Activated CD4-positive, alpha-beta memory T cell treated with anti-CD3 and anti-CD28 coated beads, Interleukin-2, amount 10 ng/mL, durations not matched to agents 7 days and 5 days (primary cell): Measurements from ENCODE around the gene ATP10A. TPM values are rescaled to one million over a fixed set of nuclear protein-coding genes. Genes with fewer than 3 reads are reported as not detected.

ENCODE experiments used
- CTCF ChIA-PET: fragments of 350-600 bp; sonication (Branson Sonifier 250); formaldehyde crosslinking; loops from one replicate; lab custom pipeline; 2021; ENCODE audit warnings: antibody characterized with exemption, inconsistent platforms; lab: Charles Lee
- POLR2A ChIA-PET: fragments of 350-600 bp; sonication (Branson Sonifier 250); formaldehyde crosslinking; loops from one replicate; lab custom pipeline; 2021; ENCODE audit warnings: antibody characterized with exemption; lab: Charles Lee
- DNase-seq: peaks from one replicate; pipeline ENCODE4 v3.0.0-alpha.2; 2020
- H3K27ac Mint-ChIP-seq: one replicate; pipeline ENCODE4 v1.8.0; 2021; ENCODE audit warnings: mild to moderate bottlenecking, mixed read lengths
- H3K27me3 Mint-ChIP-seq: one replicate; pipeline ENCODE4 v1.8.0; 2021; ENCODE audit warnings: mixed read lengths
- H3K36me3 Mint-ChIP-seq: one replicate; pipeline ENCODE4 v1.8.0; 2021; ENCODE audit warnings: low read depth, mixed read lengths
- H3K4me1 Mint-ChIP-seq: one replicate; pipeline ENCODE4 v1.8.0; 2021; ENCODE audit warnings: mixed read lengths
- H3K4me3 Mint-ChIP-seq: one replicate; pipeline ENCODE4 v1.8.0; 2021; ENCODE audit warnings: mild to moderate bottlenecking, mixed read lengths
- H3K9me3 Mint-ChIP-seq: one replicate; pipeline ENCODE4 v1.8.0; 2021; ENCODE audit warnings: mixed read lengths
- total RNA-seq, 2 experiments: library from RNA; stranded (reverse); gene quantifications; one replicate each; pipeline ENCODE4 v1.2.3, GENCODE V29; 2021

ATP10A gene
- total RNA-seq, 2 experiments from 2014 or later, result 35.8 to 36.5 TPM

GRCh38 chr15:25691544-25692430, 171.3 kb downstream of the ATP10A start:
- H3K27ac Mint-ChIP-seq, result no peak overlapping the region
- peaks cover 35% of the 10 kb centered on the region for H3K36me3 Mint-ChIP-seq
- H3K4me3 Mint-ChIP-seq, result no peak overlapping the region
- no peaks in the 10 kb centered on the region for H3K4me1 Mint-ChIP-seq
- no peak for DNase-seq
- POLR2A ChIA-PET, result no interaction called here
- H3K27me3 Mint-ChIP-seq, result no peaks in the 10 kb centered on the region
- H3K9me3 Mint-ChIP-seq, result no peaks in the 10 kb centered on the region
- CTCF ChIA-PET, result interaction anchor here (1.1 kb wide), 1 partner anchor 240 kb away, joined by 3 read pairs; no protein-coding TSS in a partner anchor

DNA sequence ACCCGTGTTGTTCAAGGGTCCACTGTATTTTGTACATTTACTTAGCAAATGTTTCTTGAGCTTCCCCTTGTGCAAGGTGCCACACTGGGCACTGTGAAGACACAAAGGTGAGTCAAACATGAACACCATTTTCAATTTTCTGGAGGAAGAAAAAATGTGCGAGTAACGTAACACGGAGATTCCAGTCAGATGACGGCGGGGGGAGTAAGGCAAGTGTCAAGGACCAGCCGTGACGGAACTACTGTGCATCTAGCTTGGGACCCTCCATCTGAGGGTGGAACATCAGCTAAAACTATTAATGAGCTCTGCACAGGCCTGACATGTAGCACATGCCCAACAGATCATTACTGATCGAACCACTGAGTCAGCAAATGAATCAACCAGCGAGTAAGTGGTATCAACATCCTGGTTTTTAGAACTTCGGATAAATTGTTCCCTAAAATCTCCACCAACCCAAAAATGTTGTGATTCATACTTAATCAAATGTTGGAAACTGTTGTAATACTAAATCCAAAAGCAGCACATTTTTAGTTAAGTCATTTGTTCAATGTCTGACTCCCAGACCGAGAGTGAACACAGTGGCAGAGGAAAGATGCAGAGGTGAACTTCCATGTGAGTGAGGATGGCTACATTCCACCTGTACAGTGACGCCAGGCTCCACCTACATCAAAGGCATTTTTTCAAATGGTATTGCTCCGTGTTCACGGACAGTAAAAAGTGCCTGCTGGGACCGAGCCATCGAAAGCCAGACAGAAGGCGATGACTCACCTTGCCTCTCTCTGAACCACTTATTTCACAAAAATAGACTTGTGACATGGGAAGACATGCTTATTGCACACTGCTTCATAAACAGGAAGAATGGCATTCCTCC, 172.2 kb downstream of the ATP10A start:
- H3K27me3 Mint-ChIP-seq, result no peaks in the 10 kb centered on the region
- no peaks in the 10 kb centered on the region for H3K4me1 Mint-ChIP-seq
- no peak overlapping the region for H3K27ac Mint-ChIP-seq
- POLR2A ChIA-PET, result no interaction called here
- peaks cover 37% of the 10 kb centered on the region for H3K36me3 Mint-ChIP-seq
- no peak for DNase-seq
- CTCF ChIA-PET, result interaction anchor here (1.1 kb wide), 1 partner anchor 241 kb away, joined by 3 read pairs; no protein-coding TSS in a partner anchor
- no peaks in the 10 kb centered on the region for H3K9me3 Mint-ChIP-seq
- H3K4me3 Mint-ChIP-seq, result no peak overlapping the region

DNA sequence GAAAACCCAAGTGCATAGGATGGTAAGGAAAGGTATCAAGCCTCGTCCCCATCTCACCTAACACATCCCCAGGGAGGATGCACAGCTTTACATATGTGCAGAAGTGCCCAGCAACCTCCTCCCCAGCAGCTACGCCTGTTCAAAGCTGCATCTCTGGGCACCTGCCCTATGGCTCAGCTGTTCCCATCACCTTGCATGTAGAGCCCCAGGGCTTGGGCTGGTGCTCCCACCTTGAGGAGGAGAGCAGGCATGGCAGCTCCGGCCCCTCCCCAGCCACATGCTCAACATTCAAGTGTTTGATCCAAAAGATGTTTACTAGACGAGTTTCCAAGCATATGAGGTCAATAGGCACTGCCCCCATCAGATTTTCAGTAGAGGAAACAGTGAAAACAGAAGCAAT, 173.5 kb downstream of the ATP10A start:
- no peaks in the 10 kb centered on the region for H3K4me1 Mint-ChIP-seq
- H3K36me3 Mint-ChIP-seq, result peaks cover 43% of the 10 kb centered on the region
- ChIA-PET CTCF (interaction anchor here (1.5 to 1.8 kb wide), 2 partner anchors 20 to 244 kb away, joined by 4 to 5 read pairs; no protein-coding TSS in a partner anchor), POLR2A (no interaction called here)
- no peaks in the 10 kb centered on the region for H3K9me3 Mint-ChIP-seq
- no peak for DNase-seq
- no peak overlapping the region for H3K27ac Mint-ChIP-seq
- no peak overlapping the region for H3K4me3 Mint-ChIP-seq
- H3K27me3 Mint-ChIP-seq, result no peaks in the 10 kb centered on the region

- Mint-ChIP-seq H3K4me1 (no peaks in the 10 kb centered on the region), H3K9me3 (no peaks in the 10 kb centered on the region), H3K27ac (no peak overlapping the region), H3K27me3 (no peaks in the 10 kb centered on the region), H3K4me3 (no peak overlapping the region), H3K36me3 (peaks cover 48% of the 10 kb centered on the region)
- no peak for DNase-seq
- CTCF ChIA-PET, result interaction anchor here (1.5 to 1.8 kb wide), 2 partner anchors 22 to 245 kb away, joined by 4 to 5 read pairs; no protein-coding TSS in a partner anchor
- POLR2A ChIA-PET, result no interaction called here
Measured at GRCh38 chr15:25688166-25688565, 175.0 kb downstream of the ATP10A start.

- Mint-ChIP-seq H3K27me3 (no peaks in the 10 kb centered on the region), H3K4me3 (no peak overlapping the region), H3K9me3 (no peaks in the 10 kb centered on the region), H3K27ac (no peak overlapping the region), H3K4me1 (no peaks in the 10 kb centered on the region), H3K36me3 (peaks cover 50% of the 10 kb centered on the region)
- DNase-seq, result no peak
- ChIA-PET CTCF (no interaction called here), POLR2A (no interaction called here)
Measured at GRCh38 chr15:25687689-25688088, 175.4 kb downstream of the ATP10A start.

GRCh38 chr15:25687276-25687675, 175.9 kb downstream of the ATP10A start:
- Mint-ChIP-seq H3K27ac (no peak overlapping the region), H3K36me3 (peaks cover 51% of the 10 kb centered on the region)

GRCh38 chr15:25686780-25687179, 176.3 kb downstream of the ATP10A start:
- Mint-ChIP-seq H3K4me3 (no peak overlapping the region), H3K4me1 (no peaks in the 10 kb centered on the region), H3K9me3 (no peaks in the 10 kb centered on the region), H3K27ac (no peak overlapping the region), H3K27me3 (no peaks in the 10 kb centered on the region), H3K36me3 (peaks cover 55% of the 10 kb centered on the region)
- ChIA-PET CTCF (interaction anchor here (0.8 kb wide), 1 partner anchor 31 kb away, joined by 5 read pairs; no protein-coding TSS in a partner anchor), POLR2A (no interaction called here)
- DNase-seq, result no peak

More at GRCh38 chr15:25687276-25687675, 175.9 kb downstream of the ATP10A start:
- ChIA-PET POLR2A (no interaction called here), CTCF (no interaction called here)
- DNase-seq, result no peak
- no peaks in the 10 kb centered on the region for H3K27me3 Mint-ChIP-seq
- no peaks in the 10 kb centered on the region for H3K4me1 Mint-ChIP-seq
- H3K4me3 Mint-ChIP-seq, result no peak overlapping the region
- H3K9me3 Mint-ChIP-seq, result no peaks in the 10 kb centered on the region

- DNase-seq, result no peak
- no peak overlapping the region for H3K27ac Mint-ChIP-seq
- peaks cover 63% of the 10 kb centered on the region for H3K36me3 Mint-ChIP-seq
Measured at GRCh38 chr15:25684521-25685431, 178.4 kb downstream of the ATP10A start.

GRCh38 chr15:25683911-25684310, 179.2 kb downstream of the ATP10A start:
- Mint-ChIP-seq H3K27me3 (no peaks in the 10 kb centered on the region), H3K36me3 (peaks cover 60% of the 10 kb centered on the region), H3K4me1 (no peaks in the 10 kb centered on the region), H3K4me3 (no peak overlapping the region), H3K9me3 (no peaks in the 10 kb centered on the region), H3K27ac (no peak overlapping the region)
- ChIA-PET CTCF (interaction anchor here (0.6 kb wide), 1 partner anchor 250 kb away, joined by 3 read pairs; no protein-coding TSS in a partner anchor), POLR2A (no interaction called here)
- no peak for DNase-seq

More at GRCh38 chr15:25684521-25685431, 178.4 kb downstream of the ATP10A start:
- no peaks in the 10 kb centered on the region for H3K9me3 Mint-ChIP-seq
- POLR2A ChIA-PET, result no interaction called here
- CTCF ChIA-PET, result interaction anchor here (1.4 kb wide), 1 partner anchor 25 kb away, joined by 3 read pairs; no protein-coding TSS in a partner anchor
- H3K4me3 Mint-ChIP-seq, result no peak overlapping the region
- no peaks in the 10 kb centered on the region for H3K4me1 Mint-ChIP-seq
- H3K27me3 Mint-ChIP-seq, result no peaks in the 10 kb centered on the region

GRCh38 chr15:25683415-25683814, 179.7 kb downstream of the ATP10A start:
- Mint-ChIP-seq H3K27me3 (no peaks in the 10 kb centered on the region), H3K9me3 (no peaks in the 10 kb centered on the region), H3K27ac (no peak overlapping the region), H3K4me3 (no peak overlapping the region), H3K36me3 (peaks cover 60% of the 10 kb centered on the region), H3K4me1 (no peaks in the 10 kb centered on the region)
- no peak for DNase-seq
- ChIA-PET CTCF (no interaction called here), POLR2A (no interaction called here)

GRCh38 chr15:25682340-25682739, 180.8 kb downstream of the ATP10A start:
- POLR2A ChIA-PET, result no interaction called here
- H3K4me1 Mint-ChIP-seq, result no peaks in the 10 kb centered on the region
- H3K36me3 Mint-ChIP-seq, result peaks cover 52% of the 10 kb centered on the region
- H3K27ac Mint-ChIP-seq, result no peak overlapping the region
- CTCF ChIA-PET, result interaction anchor here (0.6 kb wide), 1 partner anchor 252 kb away, joined by 3 read pairs; no protein-coding TSS in a partner anchor
- H3K27me3 Mint-ChIP-seq, result no peaks in the 10 kb centered on the region
- DNase-seq, result no peak
- no peak overlapping the region for H3K4me3 Mint-ChIP-seq
- no peaks in the 10 kb centered on the region for H3K9me3 Mint-ChIP-seq

DNA sequence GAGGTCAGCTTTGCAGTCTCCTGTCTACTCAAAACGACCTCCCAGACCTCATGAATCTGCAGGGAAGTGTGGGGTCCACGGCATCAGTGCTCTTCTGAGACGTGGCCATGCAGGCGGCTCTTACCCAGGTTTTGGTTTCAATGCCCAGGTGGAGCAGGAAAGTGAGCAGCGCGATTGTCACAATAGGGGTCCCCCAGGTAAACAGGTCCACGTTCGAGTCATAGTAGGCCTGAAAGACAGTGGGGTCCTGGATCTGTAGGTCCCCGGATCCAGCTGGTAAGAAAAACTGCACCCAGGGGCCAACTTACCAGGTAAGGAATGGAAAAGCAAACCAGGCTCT, 182.5 kb downstream of the ATP10A start:
- Mint-ChIP-seq H3K4me3 (no peak overlapping the region), H3K27me3 (no peaks in the 10 kb centered on the region), H3K4me1 (no peaks in the 10 kb centered on the region), H3K36me3 (peaks cover 47% of the 10 kb centered on the region), H3K9me3 (no peaks in the 10 kb centered on the region), H3K27ac (no peak overlapping the region)
- DNase-seq, result no peak
- CTCF ChIA-PET, result no interaction called here
- POLR2A ChIA-PET, result no interaction called here
